Measurements from ENCODE around the gene SCAMP4.

SCAMP4 gene

DNA sequence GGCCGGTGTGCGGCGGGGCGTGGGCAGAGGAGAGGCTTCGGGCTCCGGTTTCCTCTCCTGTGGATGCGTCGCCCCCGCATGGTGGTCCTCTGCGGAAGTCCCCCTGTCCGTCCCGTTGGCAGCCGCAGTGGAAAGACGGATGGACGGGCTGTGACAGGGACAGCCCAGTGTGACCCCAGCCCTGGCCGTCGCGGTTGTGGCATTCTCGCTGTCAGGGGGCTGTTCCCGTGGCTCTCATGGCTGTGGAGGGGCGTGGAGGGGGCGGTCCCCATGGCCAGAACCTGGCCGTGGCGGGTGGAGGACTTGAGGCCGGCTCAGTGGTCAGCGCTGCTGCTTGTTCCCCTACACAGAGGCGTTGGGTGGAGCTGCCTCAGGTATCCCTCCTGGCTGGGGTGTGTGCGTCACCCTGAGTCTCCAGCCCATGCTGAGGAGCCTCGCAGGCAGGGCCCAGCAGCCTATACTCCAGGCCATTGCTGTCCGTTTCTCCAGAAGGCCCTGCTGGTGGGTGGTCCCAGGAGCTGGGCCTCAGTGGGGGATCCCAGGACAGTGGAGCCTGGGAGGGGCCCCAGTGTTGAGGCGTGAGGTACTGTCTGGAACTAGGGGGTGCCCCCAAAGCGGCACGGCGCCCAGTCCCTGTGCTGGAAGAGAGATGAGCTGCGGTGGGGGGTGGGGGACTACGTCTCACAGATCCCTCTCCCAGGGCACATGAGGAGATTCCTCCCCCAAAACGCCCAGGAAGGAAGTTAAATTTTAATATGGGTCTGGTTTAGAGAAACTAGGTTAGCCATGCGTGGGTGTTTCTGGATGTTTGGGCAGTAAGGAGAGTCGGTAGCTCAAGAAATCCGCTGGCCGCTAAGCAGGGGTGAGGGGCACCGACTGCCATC, 56.0 kb downstream of the SCAMP4 start:
- no peak for DNase-seq

DNA sequence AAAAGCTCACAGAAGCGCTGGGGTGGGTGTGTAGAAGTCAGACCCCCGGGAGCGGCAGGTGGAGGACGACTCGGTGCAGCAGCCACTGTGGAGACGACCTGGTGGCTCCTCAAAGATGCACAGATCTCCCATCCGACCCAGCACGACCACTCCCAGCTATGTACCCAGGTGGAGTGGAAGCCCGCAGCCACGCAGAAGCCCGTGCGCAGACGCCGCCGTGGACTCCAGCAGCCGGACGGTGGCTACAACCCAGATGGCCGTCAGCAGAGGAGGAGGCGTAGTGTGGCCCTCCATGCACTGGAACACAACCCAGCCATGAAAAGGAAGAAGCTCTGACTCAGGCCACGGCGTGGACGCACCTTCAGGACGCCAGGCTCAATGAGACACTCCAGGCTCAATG, 57.5 kb downstream of the SCAMP4 start:
- DNase-seq = no peak

DNA sequence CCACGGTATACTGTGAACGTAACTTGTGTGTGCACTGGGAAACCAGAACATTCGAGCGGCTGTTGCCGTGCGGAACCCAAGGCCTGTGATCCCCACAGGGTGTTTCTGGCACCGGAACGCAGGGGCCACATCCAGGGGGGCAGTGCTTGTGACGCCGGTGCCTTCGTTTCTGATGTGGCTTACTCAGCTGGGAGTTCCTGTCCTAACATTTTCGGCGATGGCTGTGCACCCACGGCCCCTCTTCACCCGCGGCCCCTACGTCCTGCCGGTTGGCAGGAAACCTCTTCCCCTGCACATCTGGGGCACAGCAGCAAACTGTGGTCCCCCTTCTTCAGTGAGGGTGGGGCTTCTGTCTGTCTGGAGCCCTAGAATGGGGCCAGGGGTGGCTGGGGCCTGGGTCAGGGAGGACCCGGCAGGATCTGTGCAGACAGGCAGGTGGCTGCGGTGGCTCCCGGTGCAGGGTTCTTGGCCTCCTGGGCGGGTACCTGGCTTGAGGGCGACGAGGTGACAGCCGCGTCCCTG, 61.9 kb downstream of the SCAMP4 start:
- no peak for DNase-seq

DNA sequence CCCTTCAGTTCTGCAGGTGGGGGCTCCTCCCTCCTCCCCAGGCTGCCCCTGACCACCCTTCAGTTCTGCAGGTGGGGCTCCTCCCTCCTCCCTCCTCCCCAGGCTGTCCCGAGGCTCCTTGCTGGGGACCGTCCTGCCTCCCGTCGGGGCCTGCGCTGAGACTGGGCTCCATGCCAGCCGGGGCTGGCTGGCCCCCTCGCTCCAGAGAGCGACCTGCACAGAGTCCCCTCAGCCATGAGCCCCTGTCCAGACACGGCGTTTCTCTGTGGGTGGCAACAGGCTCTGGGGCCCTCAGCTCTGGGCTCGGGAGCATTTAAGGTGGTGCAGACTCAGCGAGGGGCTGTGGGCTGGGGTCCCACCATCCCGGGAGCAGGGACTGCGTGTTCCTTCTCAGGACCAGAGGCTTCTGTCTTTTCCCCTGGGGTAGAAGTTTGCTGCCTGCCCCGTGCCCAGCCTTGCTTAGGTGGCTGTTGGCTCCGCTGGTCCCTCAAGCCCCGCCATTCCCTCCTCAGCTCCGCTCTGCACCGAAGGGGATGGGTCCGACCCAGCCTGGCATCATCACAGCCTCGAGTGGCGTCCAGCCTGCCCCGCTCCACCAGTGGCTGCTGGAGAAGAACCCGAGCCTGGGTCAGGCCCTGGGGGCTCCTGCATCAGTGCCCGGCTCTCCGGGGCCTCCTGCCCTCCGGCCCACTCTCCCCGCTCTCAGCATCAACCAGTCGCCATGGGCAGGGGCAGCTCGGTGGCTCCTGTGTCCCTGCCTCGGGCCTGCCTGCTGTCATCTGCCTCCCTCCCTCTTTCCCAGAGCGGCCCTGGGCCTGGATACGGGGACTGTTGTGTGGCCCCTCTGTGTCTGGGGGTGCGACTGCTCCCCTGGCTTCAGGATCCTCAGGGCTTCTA, 63.3 kb downstream of the SCAMP4 start:
- DNase-seq = no peak

DNA sequence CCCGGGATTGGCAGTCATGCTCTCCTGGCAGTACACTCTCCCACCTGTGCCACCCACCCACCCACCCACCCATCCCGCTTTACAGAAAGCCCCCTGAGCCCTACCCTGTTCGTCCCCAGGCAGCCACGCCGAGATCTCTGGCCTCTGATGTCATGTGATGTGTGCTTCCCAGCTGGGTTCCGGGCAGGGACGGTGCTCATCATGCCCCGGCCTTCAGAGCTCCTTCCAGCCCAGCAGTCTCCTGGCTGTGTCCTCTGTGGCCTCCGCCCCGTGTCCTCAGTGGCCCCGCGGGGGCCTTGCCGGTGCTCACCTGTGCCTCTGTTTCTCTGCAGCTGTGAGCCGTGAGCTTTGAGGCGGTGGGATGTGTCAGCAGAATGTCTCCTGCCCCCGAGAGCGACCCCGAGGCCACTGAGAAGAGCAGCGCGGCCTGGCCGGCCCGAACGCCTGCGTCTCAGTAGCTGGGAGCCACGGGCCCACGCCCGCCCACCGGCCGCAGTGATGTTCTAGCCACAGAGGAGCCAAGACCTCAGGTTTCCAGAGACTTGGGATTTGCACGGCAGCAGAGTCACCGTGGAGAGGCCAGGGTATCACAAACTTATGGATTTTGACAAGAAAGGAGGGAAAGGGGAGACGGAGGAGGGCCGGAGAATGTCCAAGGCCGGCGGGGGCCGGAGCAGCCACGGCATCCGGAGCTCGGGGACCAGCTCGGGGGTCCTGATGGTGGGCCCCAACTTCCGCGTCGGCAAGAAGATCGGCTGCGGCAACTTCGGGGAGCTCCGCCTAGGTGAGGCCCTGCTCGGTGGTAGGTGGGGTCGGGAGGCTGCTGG, 64.2 kb downstream of the SCAMP4 start:
- no peak for DNase-seq

DNA sequence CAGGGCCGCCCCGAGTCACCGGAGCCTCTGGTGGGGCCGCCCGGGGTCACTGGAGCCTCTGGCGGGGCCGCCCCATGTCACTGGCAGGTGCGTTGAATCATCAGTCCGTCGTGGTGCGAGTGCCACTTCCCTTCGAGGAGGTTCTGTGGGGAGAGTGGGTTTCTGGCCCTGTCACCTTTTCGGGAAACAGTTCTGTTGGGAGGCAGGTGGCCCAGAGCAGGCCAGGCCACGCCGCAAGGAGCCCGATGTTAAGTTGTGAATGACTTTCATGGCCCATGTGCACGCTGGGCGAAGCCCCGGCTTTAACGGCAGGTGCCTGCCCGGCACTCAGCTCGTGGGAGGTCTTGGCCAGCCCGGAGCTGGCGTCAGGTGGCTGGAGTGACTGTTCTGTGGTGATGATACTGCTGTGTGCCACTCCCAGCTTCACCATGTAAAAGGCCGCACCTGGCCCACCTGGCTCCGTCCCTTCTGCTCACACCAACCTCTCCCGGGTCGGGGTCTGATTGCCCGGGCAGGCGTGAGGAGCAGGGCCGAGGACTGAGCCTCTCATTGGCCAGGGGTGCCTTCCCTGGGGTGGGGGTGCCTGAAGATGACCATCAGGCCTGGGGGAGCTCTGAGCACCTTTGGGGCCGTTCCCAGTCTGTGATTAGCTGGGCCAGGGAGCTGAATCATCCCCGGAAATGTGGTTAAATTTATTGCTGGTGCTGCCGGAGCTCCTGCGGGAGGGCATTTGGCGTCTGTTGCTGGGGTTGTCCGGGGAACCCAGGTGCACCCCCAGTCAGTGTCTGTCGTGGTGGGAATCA, 65.0 kb downstream of the SCAMP4 start:
- no peak for DNase-seq

DNA sequence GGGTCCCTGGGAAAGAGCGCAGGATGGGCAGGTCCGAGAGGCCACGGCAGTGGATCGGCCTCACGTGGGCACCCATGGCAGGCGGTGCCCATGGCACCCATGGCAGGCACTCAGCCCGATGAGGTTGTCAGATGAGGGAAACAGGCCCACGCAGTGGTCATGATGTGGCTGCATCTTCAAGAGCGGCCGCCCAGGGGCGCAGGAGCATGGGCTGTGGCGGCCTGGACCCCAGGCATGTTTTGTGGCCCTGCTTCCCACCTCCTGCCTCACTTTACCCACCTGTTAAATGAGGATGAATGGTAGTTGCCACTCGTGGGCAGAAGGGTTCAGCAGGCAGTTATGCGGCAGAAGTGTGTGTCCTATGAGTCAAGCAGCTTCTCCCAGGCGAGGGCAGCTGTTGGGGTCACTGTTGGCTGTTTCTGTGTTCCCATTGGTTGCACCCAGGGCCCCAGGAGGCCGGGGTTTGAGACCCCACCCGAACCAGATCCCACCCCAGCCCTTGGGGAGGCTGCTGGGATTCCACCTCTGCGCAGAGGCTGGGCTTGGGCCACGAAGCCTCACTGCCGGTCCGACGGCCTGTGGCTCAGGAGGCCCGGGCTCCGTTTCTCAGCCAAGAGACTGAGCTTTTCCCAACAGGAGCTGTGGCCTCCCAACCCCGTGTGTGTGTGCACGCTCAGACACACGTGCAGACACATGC, 65.8 kb downstream of the SCAMP4 start:
- no peak for DNase-seq

DNA sequence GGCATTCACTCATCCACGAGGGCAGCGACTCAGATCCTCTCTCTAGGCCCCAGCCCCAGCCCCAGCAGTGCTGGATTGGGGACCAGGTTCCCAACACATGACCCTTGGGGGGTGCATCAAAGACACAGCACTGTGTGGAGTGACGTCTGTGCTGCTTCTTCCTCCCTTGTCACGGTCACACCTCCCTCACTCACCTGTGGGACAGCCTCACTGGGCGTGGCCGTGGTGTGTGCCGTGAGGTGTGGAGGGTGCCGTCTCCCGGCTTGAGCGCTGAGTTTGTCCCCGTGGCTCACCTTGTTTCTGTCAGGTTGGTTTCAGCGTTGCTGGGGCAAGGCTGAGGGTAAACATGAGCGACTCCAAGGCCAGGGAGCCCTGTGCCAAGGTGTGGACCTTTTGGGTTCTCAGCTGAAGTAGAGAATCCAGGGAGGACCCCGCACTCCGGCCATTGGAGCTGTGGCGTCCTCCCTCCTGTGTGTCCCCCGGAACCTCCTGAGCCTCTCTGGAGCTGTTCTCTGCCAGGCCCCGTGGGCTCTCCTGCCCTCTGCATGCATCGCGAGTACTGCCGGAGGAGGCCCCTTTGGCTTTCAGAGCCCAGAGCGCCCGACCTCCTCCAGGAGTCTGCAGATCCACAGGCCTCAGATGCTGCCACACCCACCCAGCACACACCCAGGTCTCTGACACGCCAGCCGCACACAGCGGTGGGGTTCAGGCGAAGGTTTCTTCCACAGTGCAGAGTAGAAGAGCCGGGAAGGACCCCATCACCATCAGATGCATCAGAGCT, 69.4 kb downstream of the SCAMP4 start:
- no peak for DNase-seq

DNA sequence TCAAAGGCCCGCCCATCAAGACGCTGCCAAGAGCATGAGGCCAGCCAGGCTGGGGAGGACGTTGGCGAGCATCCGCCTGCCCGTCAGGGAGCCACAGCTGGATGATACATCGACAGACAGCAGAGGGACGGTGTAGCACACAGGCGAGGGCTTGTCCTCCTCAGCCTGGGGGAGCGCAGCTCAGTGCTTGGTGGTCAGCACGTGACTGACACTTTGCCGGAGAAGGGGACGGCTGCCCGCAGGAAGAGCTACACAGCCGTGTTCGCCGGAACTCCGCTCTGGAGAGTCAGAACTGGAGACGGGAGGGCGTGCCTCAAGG, 69.9 kb downstream of the SCAMP4 start:
- DNase-seq = no peak
